Astrocyte of the spinal cord (primary cell): ENCODE data around the gene MMRN2.

Source experiments
- DNase-seq: peaks from one replicate; pipeline ENCODE4 v3.0.0; 2011; ENCODE audit warnings: low read depth, low spot score
- H3K4me3 ChIP-seq: 2 replicates; pipeline ENCODE4 v1.5.1; 2011; ENCODE audit warnings: low read depth, mild to moderate bottlenecking, low read length, moderate library complexity
- CTCF ChIP-seq: IDR thresholded peaks from 2 replicates; pipeline ENCODE4 v1.5.1; 2012; ENCODE audit warnings: low read depth, mild to moderate bottlenecking, low read length, inconsistent platforms
- in situ Hi-C: cut with HindIII; loops from 2 replicates; pipeline ENCODE4 v1.10.0; 2017; ENCODE audit warnings: low sequenced_read_pairs

Gene MMRN2

GRCh38 chr10:86962981-86963310 is 5.5 kb upstream of the MMRN2 start:
- TF ChIP-seq CTCF, result no peak
- no peak for DNase-seq
- no peak overlapping the region for H3K4me3 ChIP-seq
- in situ Hi-C loops, result no loop called here

GRCh38 chr10:86962136-86962980 is 4.9 kb upstream of the MMRN2 start:
- no peak for TF ChIP-seq CTCF
- in situ Hi-C loops, result no loop called here
- no peak overlapping the region for H3K4me3 ChIP-seq
- no peak for DNase-seq

- no peak for TF ChIP-seq CTCF
- H3K4me3 ChIP-seq, result no peak overlapping the region
- no peak for DNase-seq
- in situ Hi-C loops, result no loop called here
Measured at GRCh38 chr10:86961481-86962091, 4.2 kb upstream of the MMRN2 start.

GRCh38 chr10:86960863-86961434 is 3.5 kb upstream of the MMRN2 start:
- no peak for TF ChIP-seq CTCF
- no peak overlapping the region for H3K4me3 ChIP-seq
- DNase-seq, result no peak
- in situ Hi-C loops, result no loop called here

- in situ Hi-C loops, result no loop called here
- DNase-seq, result peak; percentile 44
- peak; percentile 88 for TF ChIP-seq CTCF
- H3K4me3 ChIP-seq, result no peak overlapping the region
Measured at GRCh38 chr10:86960003-86960862, 2.8 kb upstream of the MMRN2 start.

- DNase-seq, result no peak
- TF ChIP-seq CTCF, result no peak
- in situ Hi-C loops, result no loop called here
- no peak overlapping the region for H3K4me3 ChIP-seq
Measured at GRCh38 chr10:86959737-86960002, 2.3 kb upstream of the MMRN2 start.
